Sigmoid colon (tissue), 7 donors: ENCODE measurements around the gene DCTN3. TPM values are rescaled to one million over a fixed set of nuclear protein-coding genes. Genes with fewer than 3 reads are reported as not detected.
A peak's percentile ranks its signal among the peaks of the same experiment; 100 is the strongest.

Experiments used
- DNase-seq: peaks from one replicate; pipeline ENCODE4 v3.0.0-alpha.2; 2019
- H3K27ac ChIP-seq, 4 donors: fragments of 200-600 bp; sonication (generic); one replicate each; pipeline ENCODE4 v1.5.1; 2016 to 2019; ENCODE audit warnings: mild to moderate bottlenecking in 1 of 4
- H3K27me3 ChIP-seq, 3 donors: fragments of 200-600 bp; sonication (generic); one replicate each; pipeline ENCODE4 v1.5.1; 2019; ENCODE audit warnings: mild to moderate bottlenecking in 1 of 3
- H3K36me3 ChIP-seq, 4 donors: fragments of 200-600 bp; sonication (generic); one replicate each; pipeline ENCODE4 v1.5.1; 2016 to 2019
- H3K4me1 ChIP-seq, 4 donors: fragments of 200-600 bp; sonication (generic); one replicate each; pipeline ENCODE4 v1.5.1; 2017 to 2019
- H3K4me3 ChIP-seq, 4 donors: fragments of 200-600 bp; sonication (generic); one replicate each; pipeline ENCODE4 v1.5.1; 2017 to 2019; ENCODE audit warnings: mild to moderate bottlenecking in 2 of 4, moderate library complexity in 1 of 4
- H3K9me3 ChIP-seq, 4 donors: fragments of 200-600 bp in 3 of 4; sonication (generic) in 3 of 4; one replicate each; pipeline versions ENCODE4 v1.5.1 to v1.6.1; 2013 to 2019
- EP300 ChIP-seq, 4 donors: sonication (generic); formaldehyde crosslinking; IDR thresholded peaks; one replicate each; pipeline ENCODE4 v1.6.1; 2017; ENCODE audit warnings: antibody characterized with exemption in 4 of 4
- POLR2A ChIP-seq, 2 donors: fragments of 450-650 bp; IDR thresholded peaks; one replicate each; pipeline ENCODE4 v1.6.1; 2016; ENCODE audit warnings: antibody characterized with exemption in 2 of 2, mild to moderate bottlenecking in 2 of 2, moderate library complexity in 2 of 2
- POLR2AphosphoS5 ChIP-seq, 4 donors: sonication (generic); formaldehyde crosslinking; IDR thresholded peaks; one replicate each; pipeline ENCODE4 v1.6.1; 2017; ENCODE audit warnings: antibody characterized with exemption in 4 of 4
- WGBS, 2 donors: extraction: QIAGEN DNeasy Blood & Tissue Kit; methylation state at CpG; one replicate each; pipeline ENCODE4 v1.1.7; 2013; 5-methylcytosine and 5-hydroxymethylcytosine counted together
- intact Hi-C: fragments of 100-400 bp; cut with DNase I; formaldehyde crosslinking; loops from one replicate; pipeline ENCODE4 v1.15.1; 2023
- polyA plus RNA-seq, 3 donors: library from polyadenylated mRNA; stranded (reverse); fragments of 200-250 nt; gene quantifications; one replicate each; pipeline ENCODE4 v1.2.3, GENCODE V29; 2013
- total RNA-seq, 4 donors: library from RNA; depleted of rRNA; stranded (reverse); fragments of >200 nt; gene quantifications; one replicate each; pipeline ENCODE4 v1.1.0, GENCODE V29; 2016
- TF ChIP-seq, protein P1 (sequence below), 4 experiments: fragments of 450-650 bp in 3 of 4; fragments of 200-600 bp in 1 of 4; IDR thresholded peaks; one replicate each; pipeline ENCODE4 v1.5.1; 2016 to 2019; ENCODE audit warnings: antibody characterized with exemption in 4 of 4, mild to moderate bottlenecking in 3 of 4, moderate library complexity in 2 of 4
- donor health status: healthy with polysubstance abuse.
- donor health status: Bipolar disorder and iron deficiency.
- donor health status: healthy.

The DCTN3 gene
- total and polyA plus RNA-seq, 7 donors: 59.6 to 122 (median 90.7) TPM

DNA sequence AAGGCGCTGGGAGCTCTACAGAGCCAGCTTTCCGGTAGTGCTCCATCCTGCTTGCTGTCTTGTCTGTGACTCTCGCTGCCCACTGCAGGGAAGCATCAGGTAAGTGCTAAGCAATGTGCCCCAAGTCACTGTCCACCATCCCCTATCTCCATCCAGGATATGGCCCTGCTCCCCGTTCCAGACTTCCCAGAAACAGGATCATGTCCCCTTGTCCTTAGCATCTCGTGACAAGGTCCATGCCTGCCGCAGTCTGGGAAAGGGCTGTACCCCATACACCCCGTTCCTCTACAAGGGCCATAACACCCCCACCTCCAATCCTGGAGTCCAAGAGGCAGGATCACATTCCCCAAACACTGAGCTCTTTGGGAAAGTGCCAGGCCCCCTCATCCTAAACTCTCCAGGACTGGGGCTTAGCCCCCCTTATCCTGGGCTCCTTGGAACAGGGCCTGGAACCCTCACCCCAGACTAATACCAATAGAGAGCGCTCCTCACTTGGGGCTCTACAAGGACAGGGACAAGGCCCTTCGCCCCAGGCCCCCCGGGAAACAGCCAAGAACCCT, 9.0 kb downstream of the DCTN3 start:
- H3K27me3 ChIP-seq: no peaks in the 10 kb centered on the region
- peaks cover 5 to 29% (median 16%) of the 10 kb centered on the region in 4 donors for H3K36me3 ChIP-seq
- H3K27ac ChIP-seq: peak overlapping the region; percentile 78 to 84 (median 82)
- H3K4me3 ChIP-seq: peak overlapping the region; percentile 61 to 70 (median 65)
- peak; percentile 73 for DNase-seq
- no peaks in the 10 kb centered on the region for H3K9me3 ChIP-seq
- TF ChIP-seq EP300 (IDR thresholded peaks at IDR 0.05) (no peak), POLR2AphosphoS5 (IDR thresholded peaks at IDR 0.05) (no peak)
- TF ChIP-seq, protein P1, sequence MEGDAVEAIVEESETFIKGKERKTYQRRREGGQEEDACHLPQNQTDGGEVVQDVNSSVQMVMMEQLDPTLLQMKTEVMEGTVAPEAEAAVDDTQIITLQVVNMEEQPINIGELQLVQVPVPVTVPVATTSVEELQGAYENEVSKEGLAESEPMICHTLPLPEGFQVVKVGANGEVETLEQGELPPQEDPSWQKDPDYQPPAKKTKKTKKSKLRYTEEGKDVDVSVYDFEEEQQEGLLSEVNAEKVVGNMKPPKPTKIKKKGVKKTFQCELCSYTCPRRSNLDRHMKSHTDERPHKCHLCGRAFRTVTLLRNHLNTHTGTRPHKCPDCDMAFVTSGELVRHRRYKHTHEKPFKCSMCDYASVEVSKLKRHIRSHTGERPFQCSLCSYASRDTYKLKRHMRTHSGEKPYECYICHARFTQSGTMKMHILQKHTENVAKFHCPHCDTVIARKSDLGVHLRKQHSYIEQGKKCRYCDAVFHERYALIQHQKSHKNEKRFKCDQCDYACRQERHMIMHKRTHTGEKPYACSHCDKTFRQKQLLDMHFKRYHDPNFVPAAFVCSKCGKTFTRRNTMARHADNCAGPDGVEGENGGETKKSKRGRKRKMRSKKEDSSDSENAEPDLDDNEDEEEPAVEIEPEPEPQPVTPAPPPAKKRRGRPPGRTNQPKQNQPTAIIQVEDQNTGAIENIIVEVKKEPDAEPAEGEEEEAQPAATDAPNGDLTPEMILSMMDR (IDR thresholded peaks at IDR 0.05): no peak
- 38 to 64% methylated on average over 10 of the region's 10 CpGs for WGBS, 2 donors
- H3K4me1 ChIP-seq: peaks cover 0 to 26% (median 21%) of the 10 kb centered on the region in 4 donors
- intact Hi-C loops: no loop called here

DNA sequence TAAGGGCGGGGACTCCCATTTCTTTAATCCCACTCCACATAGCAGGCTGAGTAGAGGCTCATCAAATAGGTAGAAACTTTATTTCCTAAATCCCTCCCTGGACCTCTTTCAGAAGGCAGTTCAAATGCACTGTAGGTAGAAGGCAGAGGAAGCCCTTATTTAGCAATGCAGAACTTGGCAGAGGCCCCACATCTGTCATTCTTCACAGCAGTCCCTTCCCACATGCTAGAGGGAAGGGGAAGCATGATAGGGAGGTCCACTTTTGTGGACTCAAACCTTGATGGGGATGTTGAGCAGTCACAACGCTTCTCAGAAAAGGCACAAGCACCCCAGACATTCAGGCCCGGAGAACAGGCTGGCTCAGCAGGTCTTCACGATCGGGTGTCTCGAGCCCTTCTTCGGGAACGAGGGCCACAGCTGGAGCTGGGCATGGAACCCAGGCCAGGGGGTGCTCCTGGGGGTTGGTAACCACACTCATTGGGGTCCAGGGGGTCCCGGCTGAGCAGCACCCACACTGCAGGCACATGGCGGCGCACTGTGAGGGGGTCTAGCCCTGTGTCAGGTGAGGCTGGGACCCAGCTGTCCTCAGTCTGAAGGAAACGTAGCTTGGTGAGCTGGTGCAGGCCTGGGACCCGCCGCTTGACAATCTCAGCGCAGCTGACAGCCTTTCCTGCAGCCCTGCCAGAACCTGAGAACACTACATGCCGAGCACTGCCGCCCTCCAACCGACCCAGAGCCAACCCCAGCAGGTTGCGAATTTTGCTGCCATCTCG, 9.7 kb downstream of the DCTN3 start:
- WGBS, 2 donors: 96 to 97% methylated on average over 20 of the region's 20 CpGs
- intact Hi-C loops: no loop called here

DNA sequence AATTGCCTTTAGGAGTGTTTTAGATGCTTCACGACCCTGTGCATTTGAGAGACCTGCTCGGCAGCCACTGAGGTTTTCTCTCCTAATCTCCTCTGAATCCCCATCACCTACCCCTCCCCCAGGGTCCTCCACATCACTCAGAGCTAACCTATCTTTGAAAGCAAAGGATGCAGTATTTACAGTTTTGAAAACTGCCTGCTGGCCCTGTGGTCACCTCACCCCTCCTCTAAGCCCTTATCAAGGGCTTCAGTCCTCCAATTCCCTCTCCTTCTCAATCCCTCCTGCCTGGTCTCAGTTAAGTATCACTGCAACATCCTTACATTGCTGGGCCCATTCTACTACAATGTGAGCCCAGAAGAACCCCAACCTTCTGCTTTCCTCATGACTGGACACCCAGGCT, 13.0 kb downstream of the DCTN3 start:
- DNase-seq: no peak
- TF ChIP-seq POLR2AphosphoS5 (IDR thresholded peaks at IDR 0.05): no peak
- Histone ChIP-seq H3K36me3 (no peaks in the 10 kb centered on the region), H3K4me3 (no peak overlapping the region), H3K4me1 (peaks cover 0 to 17% (median 13%) of the 10 kb centered on the region in 4 donors), H3K9me3 (no peaks in the 10 kb centered on the region), H3K27me3 (no peaks in the 10 kb centered on the region), H3K27ac (no peak overlapping the region)
- WGBS, 2 donors: 35 to 69% methylated on average over 2 of the region's 2 CpGs
- intact Hi-C loops: no loop called here

More for the DNA sequence above, 9.7 kb downstream of the DCTN3 start:
- no peak for TF ChIP-seq EP300 (IDR thresholded peaks at IDR 0.05)
- TF ChIP-seq POLR2AphosphoS5 (IDR thresholded peaks at IDR 0.05): no peak
- TF ChIP-seq POLR2A (IDR thresholded peaks at IDR 0.05): no peak
- TF ChIP-seq, protein P1 (IDR thresholded peaks at IDR 0.05): no peak
- no peak for DNase-seq
- Histone ChIP-seq H3K36me3 (peaks cover 5 to 22% (median 13%) of the 10 kb centered on the region in 4 donors), H3K4me1 (peaks cover 0 to 26% (median 21%) of the 10 kb centered on the region in 4 donors), H3K9me3 (no peaks in the 10 kb centered on the region), H3K27ac (peak overlapping the region in 1 of 4 donors; percentile 78), H3K27me3 (no peaks in the 10 kb centered on the region), H3K4me3 (peak overlapping the region in 1 of 4 donors; percentile 65)

DNA sequence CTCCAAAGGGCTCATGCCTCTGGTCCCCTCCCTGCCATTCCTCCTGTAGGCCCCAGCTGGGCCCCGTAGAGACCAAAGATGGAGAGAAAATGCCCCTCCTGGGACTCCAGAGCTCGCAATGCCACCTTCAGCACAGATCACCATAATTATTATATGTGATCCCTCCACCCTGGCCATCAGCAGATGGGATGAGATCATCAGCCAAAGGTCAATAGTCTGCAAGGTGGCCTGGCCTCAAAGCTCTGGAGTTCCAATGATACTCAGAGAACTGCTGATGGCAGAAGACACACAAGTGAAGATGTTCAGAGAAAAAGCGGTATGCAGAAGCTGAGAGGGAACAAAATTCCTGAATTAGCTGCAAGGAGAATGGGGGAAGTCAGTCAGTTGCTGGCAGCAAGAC, 13.4 kb downstream of the DCTN3 start:
- intact Hi-C loops: no loop called here
- H3K4me1 ChIP-seq: peaks cover 0 to 15% (median 11%) of the 10 kb centered on the region in 4 donors
- TF ChIP-seq EP300 (IDR thresholded peaks at IDR 0.05): no peak
- no peak for TF ChIP-seq POLR2A (IDR thresholded peaks at IDR 0.05)
- no peak for TF ChIP-seq POLR2AphosphoS5 (IDR thresholded peaks at IDR 0.05)
- H3K27ac ChIP-seq: no peak overlapping the region
- H3K27me3 ChIP-seq: no peaks in the 10 kb centered on the region
- H3K36me3 ChIP-seq: no peaks in the 10 kb centered on the region
- WGBS, 2 donors: 65 to 89% methylated on average over 3 of the region's 3 CpGs
- no peak for DNase-seq
- no peak overlapping the region for H3K4me3 ChIP-seq
- no peaks in the 10 kb centered on the region for H3K9me3 ChIP-seq

DNA sequence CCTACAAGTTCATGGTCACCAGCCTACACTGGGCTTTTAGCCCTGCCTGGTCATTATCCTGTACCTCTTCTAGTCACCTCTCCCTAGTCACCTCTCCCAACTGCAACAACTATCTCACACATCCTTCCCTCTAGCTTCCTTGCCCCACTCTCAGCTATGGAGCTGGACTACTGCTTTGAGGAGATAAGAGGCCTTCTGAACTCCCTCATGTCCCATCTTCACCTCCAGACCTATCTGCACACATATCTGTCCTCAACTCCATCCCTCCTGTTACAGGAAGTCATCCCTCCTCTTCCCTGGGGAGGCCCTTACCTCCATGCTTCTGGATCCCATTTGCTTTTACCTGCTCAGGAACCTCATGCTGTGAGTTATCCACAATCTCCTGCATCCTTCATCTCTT, 14.1 kb downstream of the DCTN3 start:
- no peak for DNase-seq
- TF ChIP-seq POLR2A (IDR thresholded peaks at IDR 0.05) (no peak), POLR2AphosphoS5 (IDR thresholded peaks at IDR 0.05) (no peak), EP300 (IDR thresholded peaks at IDR 0.05) (no peak)
- TF ChIP-seq, protein P1 (IDR thresholded peaks at IDR 0.05): no peak
- H3K27ac ChIP-seq: no peak overlapping the region
- H3K9me3 ChIP-seq: no peaks in the 10 kb centered on the region
- no peak overlapping the region for H3K4me3 ChIP-seq
- H3K4me1 ChIP-seq: peaks cover 0 to 11% (median 6%) of the 10 kb centered on the region in 4 donors
- H3K36me3 ChIP-seq: no peaks in the 10 kb centered on the region
- H3K27me3 ChIP-seq: no peaks in the 10 kb centered on the region
- intact Hi-C loops: no loop called here
